Stimulated activated CD8-positive, alpha-beta memory T cell treated with anti-CD3 and anti-CD28 coated beads, Interleukin-2, amount 100 ng/mL, for 48 hours (primary cell): ENCODE measurements around the gene ASPSCR1.

Experiments
- DNase-seq, 2 donors: peaks; one replicate each; pipeline ENCODE4 v3.0.0-alpha.2; 2020; ENCODE audit warnings: low read depth in 2 of 2

The ASPSCR1 gene, protein sequence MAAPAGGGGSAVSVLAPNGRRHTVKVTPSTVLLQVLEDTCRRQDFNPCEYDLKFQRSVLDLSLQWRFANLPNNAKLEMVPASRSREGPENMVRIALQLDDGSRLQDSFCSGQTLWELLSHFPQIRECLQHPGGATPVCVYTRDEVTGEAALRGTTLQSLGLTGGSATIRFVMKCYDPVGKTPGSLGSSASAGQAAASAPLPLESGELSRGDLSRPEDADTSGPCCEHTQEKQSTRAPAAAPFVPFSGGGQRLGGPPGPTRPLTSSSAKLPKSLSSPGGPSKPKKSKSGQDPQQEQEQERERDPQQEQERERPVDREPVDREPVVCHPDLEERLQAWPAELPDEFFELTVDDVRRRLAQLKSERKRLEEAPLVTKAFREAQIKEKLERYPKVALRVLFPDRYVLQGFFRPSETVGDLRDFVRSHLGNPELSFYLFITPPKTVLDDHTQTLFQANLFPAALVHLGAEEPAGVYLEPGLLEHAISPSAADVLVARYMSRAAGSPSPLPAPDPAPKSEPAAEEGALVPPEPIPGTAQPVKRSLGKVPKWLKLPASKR

GRCh38 chr17:81977211-81977808, at the start of gene ASPSCR1:
ASPSCR1 (plus strand) TSS chr17:81977629; CDS start chr17:81977647, 18 bp downstream.
- DNase-seq, result peak; percentile 86 to 91

DNA sequence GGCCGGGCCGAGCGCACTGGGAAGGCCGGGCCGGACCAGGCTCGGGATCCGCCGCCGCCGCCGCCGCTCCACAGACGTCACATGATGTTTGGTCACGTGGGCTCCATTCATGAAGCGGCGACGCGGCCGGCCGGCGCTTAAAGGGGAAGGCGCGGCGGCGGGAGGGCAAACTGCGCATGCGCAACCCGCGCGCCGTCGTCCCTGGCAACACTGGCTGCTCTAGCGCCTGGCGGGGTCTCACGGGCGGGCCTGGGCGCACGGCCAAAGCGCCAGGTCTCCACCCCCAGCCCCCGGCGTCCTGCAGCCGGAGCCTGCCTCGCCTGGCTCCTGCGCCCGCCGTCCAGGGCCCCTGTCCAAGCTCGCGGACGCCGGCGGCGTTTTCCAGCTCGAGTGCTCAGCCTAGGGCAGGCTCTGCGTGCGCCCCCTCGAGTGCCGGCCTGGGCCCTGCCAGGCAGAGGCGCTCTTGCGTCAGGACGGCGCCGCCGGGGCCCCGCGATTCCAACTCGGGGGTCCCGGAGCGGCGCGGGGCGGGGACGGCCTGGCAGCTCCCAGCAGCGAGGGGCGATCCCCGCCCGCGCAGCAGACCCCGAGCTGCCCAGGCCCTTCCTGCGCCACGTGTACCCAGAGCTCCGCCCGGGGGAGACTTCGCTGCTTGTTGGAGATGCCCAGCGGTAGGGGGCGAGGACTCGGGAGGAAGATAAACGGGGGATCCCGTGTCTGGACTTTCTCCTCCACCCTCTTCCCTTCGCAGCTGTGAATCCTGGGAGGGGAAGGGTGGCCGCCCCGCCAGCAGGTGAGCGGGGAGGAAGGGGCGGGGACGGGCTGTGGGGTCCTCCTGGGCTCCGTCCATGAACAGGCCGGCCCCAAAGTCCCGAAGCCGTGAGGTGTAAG, 49.5 kb upstream of the ASPSCR1 start, which contains the start of gene MAFG:
MAFG (minus strand) TSS at position 83 of the 891 bp plus-strand sequence. CDS start 4,550 bp downstream, outside the sequence.
- peak; percentile 83 for DNase-seq

DNA sequence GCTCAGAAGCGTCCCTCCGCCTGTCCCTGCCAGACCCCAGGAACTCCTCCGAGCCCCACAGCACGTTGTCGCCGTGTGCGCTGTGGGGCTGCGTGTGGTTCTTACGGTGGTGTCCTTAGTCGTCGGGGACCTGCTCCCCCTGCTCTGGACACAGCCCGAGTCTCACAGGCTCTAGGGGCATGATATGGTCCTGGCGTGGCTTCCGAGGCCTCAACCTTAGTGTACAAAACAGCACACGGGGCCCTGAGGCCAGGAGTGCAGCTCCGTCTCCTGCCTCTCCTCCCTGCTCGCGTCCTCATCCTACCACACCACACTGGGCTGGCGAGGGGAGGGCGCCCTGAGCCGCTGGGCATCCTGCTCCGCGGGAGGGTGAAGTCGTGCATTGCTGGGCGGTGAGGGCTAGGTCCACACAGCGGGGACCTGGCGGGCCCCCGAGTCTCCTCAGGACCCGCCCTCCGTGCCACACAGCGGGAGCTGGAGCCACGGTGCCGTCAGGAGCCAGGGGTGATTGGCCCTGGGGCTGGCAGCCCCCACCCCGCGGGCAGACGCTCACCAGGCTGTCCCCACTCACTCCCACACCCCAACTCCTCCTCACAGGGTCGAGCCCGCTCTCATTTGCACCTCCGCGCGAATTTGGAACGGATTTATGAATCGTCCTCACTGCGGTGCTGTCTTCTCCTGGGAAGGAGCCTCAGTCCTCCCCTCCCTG, 48.7 kb upstream of the ASPSCR1 start:
- DNase-seq, result no peak

DNA sequence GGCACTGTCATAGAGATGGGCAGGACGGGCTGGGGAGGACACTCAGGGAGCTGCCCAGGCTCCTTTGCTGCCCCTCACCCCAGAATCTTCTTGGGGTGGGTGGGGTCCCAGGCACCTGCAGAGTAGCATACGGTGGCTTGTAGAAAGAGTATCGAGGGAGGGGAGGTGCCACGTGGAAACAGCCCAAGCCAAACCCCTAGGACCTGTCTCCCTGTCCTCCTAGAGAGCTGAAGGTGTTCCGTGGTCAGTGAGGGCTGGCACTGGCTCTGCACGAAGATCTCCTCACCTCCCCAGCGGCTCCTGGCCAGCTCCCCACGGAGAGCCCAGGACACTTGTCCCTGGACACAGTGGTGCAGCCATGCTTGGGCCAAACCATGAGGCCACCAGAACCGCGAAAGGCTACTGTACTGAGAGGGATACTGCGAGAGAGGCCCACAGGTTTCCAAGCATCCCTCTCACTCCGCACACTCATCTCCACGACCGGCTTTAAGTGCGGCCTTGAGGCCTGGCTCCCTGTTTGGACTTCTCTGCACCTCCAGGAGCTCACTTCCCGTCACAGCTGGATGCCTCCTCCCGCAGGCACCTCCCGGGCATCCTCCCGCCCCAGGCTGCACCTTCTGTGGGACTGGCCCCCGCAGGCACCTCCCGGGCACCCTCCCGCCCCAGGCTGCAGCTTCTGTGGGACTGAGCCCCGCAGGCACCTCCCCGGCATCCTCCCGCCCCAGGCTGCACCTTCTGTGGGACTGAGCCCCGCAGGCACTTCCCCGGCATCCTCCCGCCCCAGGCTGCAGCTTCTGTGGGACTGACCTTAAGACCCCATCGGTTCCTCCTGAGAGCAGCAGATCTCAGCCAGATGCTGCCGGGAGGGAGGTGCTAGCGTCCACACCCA, 47.9 kb upstream of the ASPSCR1 start:
- no peak for DNase-seq

GRCh38 chr17:81930142-81931125, 47.0 kb upstream of the ASPSCR1 start:
- DNase-seq, result no peak

DNA sequence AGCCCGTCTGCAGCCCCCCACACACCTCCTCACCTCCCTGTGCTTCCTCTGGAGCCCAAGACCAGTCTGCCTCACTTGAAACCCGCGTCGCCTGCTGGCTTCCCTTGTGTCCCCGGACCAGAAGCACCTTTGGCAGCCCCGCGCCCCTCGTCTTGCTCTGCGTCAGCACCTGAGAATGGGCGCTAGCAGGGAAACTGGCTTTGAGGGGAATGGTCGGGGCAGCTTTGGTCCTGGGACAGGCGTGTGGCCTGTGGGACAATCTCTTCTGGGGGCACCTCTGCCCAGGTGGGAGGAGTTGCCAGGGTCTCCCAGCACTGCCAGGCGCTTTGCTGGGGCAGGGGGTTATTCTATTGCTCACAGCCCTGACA, 46.3 kb upstream of the ASPSCR1 start:
- no peak for DNase-seq

- DNase-seq, result no peak
These were observed 45.7 kb upstream of the ASPSCR1 start for GRCh38 chr17:81931557-81932332.

DNA sequence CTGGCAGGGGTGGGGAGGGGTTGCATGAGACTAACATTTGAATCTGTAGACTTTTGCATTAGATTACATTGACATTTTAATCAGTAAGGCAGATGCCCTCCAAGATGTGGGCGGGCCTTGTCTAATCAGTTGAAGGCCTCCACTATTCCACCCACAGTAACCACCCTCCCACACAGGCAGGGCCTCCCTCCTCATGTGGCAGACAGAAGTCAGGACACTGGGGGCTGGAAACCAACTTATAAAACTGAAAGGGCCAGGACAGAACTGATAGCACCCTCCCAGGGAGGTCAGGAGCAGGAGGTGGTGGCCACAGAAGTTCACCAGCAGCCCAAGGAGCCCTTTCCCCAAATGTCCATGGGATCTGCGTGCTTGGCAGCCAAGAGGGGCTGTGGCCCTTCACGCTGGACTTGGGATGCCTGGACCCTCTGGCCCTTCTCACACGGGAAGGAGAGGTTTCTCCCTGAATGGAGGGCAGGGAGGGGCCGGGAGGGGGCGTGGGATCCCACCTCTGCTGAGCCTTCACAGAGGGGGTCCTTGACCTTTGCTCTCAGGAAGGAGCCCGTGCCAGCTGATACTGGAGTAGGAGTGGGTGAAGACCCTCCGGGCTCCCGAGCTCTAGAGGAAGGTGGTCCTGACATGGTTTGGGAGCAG, 45.0 kb upstream of the ASPSCR1 start:
- DNase-seq, result no peak

DNA sequence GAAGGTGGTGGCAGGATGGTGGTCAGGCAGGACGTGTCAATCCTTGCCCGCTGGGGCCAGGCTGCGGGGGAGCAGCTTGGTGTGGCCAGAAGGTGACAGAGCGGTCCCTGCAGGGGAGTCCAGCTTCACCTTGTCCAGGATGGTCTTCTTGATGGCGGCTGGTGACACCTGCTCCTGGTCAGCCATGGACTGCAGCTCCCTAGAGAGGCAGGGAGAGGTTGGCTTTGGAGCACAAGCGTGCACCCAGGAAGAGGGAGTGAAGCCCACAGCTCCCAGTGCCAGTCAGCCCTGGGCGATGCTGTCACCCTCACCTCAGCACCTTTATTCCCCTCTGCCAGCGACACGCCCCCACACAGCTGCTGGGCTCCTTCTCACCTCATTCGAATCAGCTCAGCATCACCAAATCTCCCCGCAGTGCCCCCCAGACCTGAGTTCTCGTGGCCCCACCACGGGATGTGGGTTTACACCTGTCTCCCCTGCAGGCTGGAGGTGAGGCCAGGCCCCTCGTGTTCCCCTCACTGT, 44.2 kb upstream of the ASPSCR1 start:
- DNase-seq, result no peak

GRCh38 chr17:81934098-81934757, 43.2 kb upstream of the ASPSCR1 start:
- no peak for DNase-seq

DNA sequence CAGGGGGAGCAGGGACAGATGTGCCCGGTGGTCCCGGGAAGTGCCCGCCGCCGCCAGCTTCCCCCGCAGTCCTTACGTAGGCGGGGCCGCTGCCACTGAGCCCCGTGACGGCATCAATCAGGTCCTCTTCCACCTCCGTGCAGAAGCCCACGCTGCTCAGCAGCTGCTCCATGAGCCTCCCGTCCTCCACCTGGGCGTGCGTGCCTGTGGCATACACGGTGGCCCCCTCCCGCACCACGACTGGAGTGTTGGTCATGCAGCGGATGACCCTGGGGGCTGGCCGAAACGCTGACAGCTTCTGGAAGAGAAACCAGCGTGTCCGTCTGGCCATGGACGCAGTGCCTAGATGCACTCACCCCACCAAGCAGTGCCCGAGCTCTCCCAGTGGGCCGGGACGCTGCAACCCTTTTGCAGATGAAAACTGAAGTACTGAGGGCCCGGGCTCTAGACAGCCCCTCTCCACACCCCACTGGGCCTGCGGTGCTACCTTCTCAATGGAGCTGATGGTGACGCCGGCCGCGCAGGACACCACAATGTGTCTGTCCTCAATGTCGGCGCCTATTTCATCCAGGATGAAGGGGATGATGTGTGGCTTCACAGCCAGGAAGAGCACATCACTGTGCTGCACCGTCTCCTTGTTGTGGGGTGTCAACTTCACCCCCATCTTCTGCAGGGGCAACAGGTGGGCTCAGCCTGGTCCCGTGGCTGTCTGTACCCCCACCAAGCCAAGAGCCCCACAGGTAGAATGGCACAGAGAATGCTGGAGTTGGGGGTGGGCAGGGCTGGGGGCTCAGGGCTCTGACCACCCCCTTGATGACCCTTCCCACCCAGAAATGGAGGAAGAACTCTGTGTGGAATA, 42.4 kb upstream of the ASPSCR1 start:
- DNase-seq, result no peak

GRCh38 chr17:81935709-81936084, 41.7 kb upstream of the ASPSCR1 start:
- DNase-seq, result no peak

DNA sequence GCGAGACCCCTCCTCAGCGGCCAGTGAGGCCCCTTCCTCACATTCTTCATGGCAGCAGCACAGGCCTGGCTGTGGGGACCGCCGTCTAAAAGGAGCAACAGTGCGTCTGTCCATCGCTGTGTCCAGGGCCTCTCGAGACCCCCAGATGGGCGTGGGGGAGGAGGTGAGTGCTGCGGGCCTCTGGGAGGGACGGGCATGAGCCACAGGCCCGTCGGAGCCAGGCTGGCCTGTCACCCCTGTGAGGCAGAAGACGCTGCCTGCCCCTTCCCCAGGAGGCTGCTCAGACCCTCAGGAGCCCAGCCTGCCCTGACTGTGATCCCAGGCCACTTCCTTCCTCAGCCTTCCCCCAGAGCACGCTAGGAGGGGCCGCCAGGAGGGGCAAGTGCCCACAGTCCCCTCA, 38.2 kb upstream of the ASPSCR1 start:
- DNase-seq, result no peak

DNA sequence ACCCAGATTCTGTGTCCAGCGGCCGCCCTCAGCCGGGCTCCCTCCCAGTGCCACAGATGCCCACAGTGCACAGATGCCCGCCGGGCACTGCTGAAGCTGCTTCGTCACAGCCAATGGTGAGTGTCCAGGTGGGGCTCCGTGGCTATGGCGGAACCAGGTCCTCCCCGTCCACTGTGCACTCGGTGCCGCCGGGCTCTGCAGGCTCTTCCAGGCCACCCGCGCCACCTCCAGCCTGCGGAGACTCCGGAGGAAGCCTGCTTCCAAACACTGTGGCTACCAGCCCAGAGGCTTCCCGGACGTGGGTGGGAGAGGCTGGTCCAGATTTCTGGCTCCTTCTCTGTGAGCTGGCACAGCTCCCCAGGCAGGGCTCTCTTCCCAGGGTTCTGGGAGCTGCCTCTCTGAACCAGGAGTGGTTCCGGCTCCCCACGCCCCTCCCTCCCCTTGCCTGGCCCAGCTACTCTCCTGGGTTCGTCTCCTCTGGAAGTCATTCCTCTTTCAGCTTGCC, 37.5 kb upstream of the ASPSCR1 start:
- DNase-seq, result no peak

- DNase-seq, result no peak
These were observed 36.6 kb upstream of the ASPSCR1 start for GRCh38 chr17:81940538-81941483.
